Pancreas (tissue), 10 donors: Measurements from ENCODE around the gene THRAP3. TPM values are rescaled to one million over a fixed set of nuclear protein-coding genes. Genes with fewer than 3 reads are reported as not detected.
A peak's percentile ranks its signal among the peaks of the same experiment; 100 is the strongest.

Source experiments
- ATAC-seq, 4 donors: fragments of 200-7000 bp; cut with Tn5 transposase; one replicate each; pipeline versions ENCODE4 v1.8.0 to v1.9.1; 2020; ENCODE audit warnings: mild to moderate bottlenecking in 4 of 4, moderate library complexity in 4 of 4
- DNase-seq, 6 donors: peaks; one replicate each; pipeline ENCODE4 v3.0.0-alpha.2; 2020
- FAIRE-seq: peaks from 2 replicates; lab custom pipeline; 2012; peaks lifted over from hg19 to GRCh38; lab: Jason Lieb, UNC
- H3K27ac ChIP-seq, 4 donors: fragments of 200-600 bp; sonication (generic); 1 replicate in 3 of 4; 2 replicates in 1 of 4; pipeline versions ENCODE4 v1.5.0 to v1.8.0; 2020
- H3K27me3 ChIP-seq, 4 donors: fragments of 200-600 bp; one replicate each; pipeline ENCODE4 v1.8.0; 2021
- H3K36me3 ChIP-seq, 3 donors: fragments of 200-600 bp; sonication (generic) in 1 of 3; one replicate each; pipeline versions ENCODE4 v1.5.0 to v1.8.0; 2020 to 2021
- H3K4me1 ChIP-seq, 3 donors: fragments of 200-600 bp; one replicate each; pipeline ENCODE4 v1.8.0; 2021
- H3K4me3 ChIP-seq, 4 donors: fragments of 200-600 bp; sonication (generic) in 2 of 4; one replicate each; pipeline versions ENCODE4 v1.5.0 to v1.8.0; 2020 to 2021
- H3K9me3 ChIP-seq, 4 donors: fragments of 200-600 bp; one replicate each; pipeline ENCODE4 v1.8.0; 2021
- CTCF ChIP-seq, 4 donors: fragments of 200-600 bp; sonication (generic) in 3 of 4; IDR thresholded peaks; one replicate each; pipeline versions ENCODE4 v1.5.0 to v1.8.0; 2021; ENCODE audit warnings: antibody characterized with exemption in 4 of 4
- WGBS, 2 donors: extraction: QIAGEN DNeasy Blood & Tissue Kit; methylation state at CpG; one replicate each; pipeline ENCODE4 v1.1.7; 2013; 5-methylcytosine and 5-hydroxymethylcytosine counted together
- intact Hi-C, 3 donors: fragments of 100-400 bp; cut with DNase I; formaldehyde crosslinking; loops; one replicate each; pipeline versions ENCODE4 v1.11.1 to v1.14.2; 2022
- polyA plus RNA-seq, 2 donors: library from polyadenylated mRNA; stranded (reverse); fragments of 200-250 nt; gene quantifications; one replicate each; pipeline ENCODE4 v1.2.3, GENCODE V29; 2013
- total RNA-seq, 6 donors: library from RNA; stranded (reverse); fragmentation: NEBNext Ultra II Directional in 4 of 6; extraction: Animal tissue kit (Norgen Biotek cat#: 25700) in 4 of 6; gene quantifications; one replicate each; pipeline versions ENCODE4 v1.2.1 to v1.2.4, GENCODE V29; 2021 to 2023
- donor health status: healthy with polysubstance abuse.
- donor health status: DM: no; HTN: no; CAD: no; lungs with moderate emphysema.
- donor health status: DM: no; HTN: no; CAD: no.
- donor health status: control.
- donor health status: control.
- donor health status: Bipolar disorder and iron deficiency.
- donor health status: DM: yes; HTN: yes; CAD: no.
- donor health status: DM: no; HTN: no; CAD: no.
- donor health status: DM: no; HTN: no; CAD: no.
- donor health status: DM: yes; HTN: yes; CAD: no.

THRAP3 gene
- total and polyA plus RNA-seq, 8 donors = 17.0 to 54.7 (median 29.9) TPM

- H3K27me3 ChIP-seq = no peaks in the 10 kb centered on the region
- no peaks in the 10 kb centered on the region for H3K9me3 ChIP-seq
- no peak for TF ChIP-seq CTCF (IDR thresholded peaks at IDR 0.05)
- DNase-seq = peak in 1 of 6 donors; percentile 42
- peak overlapping the region in 3 of 4 donors; percentile 15 to 43 (median 29) for H3K4me3 ChIP-seq
- peaks cover 0 to 11% (median 9%) of the 10 kb centered on the region in 3 donors for H3K4me1 ChIP-seq
- H3K27ac ChIP-seq = peak overlapping the region; percentile 39 to 62 (median 51)
- intact Hi-C loops = no loop called here
- 73 to 83% methylated on average over 32 to 33 of the region's 33 CpGs for WGBS, 2 donors
- peaks cover 0 to 17% (median 4%) of the 10 kb centered on the region in 3 donors for H3K36me3 ChIP-seq
- peak; percentile 2 to 7 (median 3) for ATAC-seq
- FAIRE-seq = no peak
Observed at GRCh38 chr1:36177589-36178431, 46.4 kb upstream of the THRAP3 start.

GRCh38 chr1:36178471-36179219, 45.6 kb upstream of the THRAP3 start:
- TF ChIP-seq CTCF (IDR thresholded peaks at IDR 0.05) = no peak
- H3K4me3 ChIP-seq = peak overlapping the region; percentile 15 to 43 (median 28)
- peaks cover 0 to 15% (median 3%) of the 10 kb centered on the region in 3 donors for H3K36me3 ChIP-seq
- H3K9me3 ChIP-seq = no peaks in the 10 kb centered on the region
- peak overlapping the region; percentile 39 to 62 (median 51) for H3K27ac ChIP-seq
- WGBS, 2 donors = 45 to 49% methylated on average over 61 to 62 of the region's 62 CpGs
- intact Hi-C loops = no loop called here
- ATAC-seq = peak; percentile 85 to 91 (median 90)
- no peaks in the 10 kb centered on the region for H3K27me3 ChIP-seq
- DNase-seq = peak; percentile 79 to 93 (median 87)
- peaks cover 0 to 11% (median 9%) of the 10 kb centered on the region in 3 donors for H3K4me1 ChIP-seq
- no peak for FAIRE-seq

GRCh38 chr1:36179220-36179600, 45.0 kb upstream of the THRAP3 start:
- 66 to 71% methylated on average over 19 of the region's 19 CpGs for WGBS, 2 donors
- DNase-seq = peak in 2 of 6 donors; percentile 42 to 69

GRCh38 chr1:36182734-36183133, 41.5 kb upstream of the THRAP3 start:
- TF ChIP-seq CTCF (IDR thresholded peaks at IDR 0.05) = no peak
- intact Hi-C loops = loop anchor here in 1 of 3 donors (10.0 kb wide), 1 partner anchor 88 kb away; no protein-coding TSS in a partner anchor
- FAIRE-seq = no peak
- H3K4me1 ChIP-seq = no peaks in the 10 kb centered on the region
- peaks cover 0 to 3% (median 0%) of the 10 kb centered on the region in 3 donors for H3K36me3 ChIP-seq
- no peak for ATAC-seq
- no peak overlapping the region for H3K4me3 ChIP-seq
- no peak overlapping the region for H3K27ac ChIP-seq
- no peaks in the 10 kb centered on the region for H3K9me3 ChIP-seq
- no peaks in the 10 kb centered on the region for H3K27me3 ChIP-seq
- 64 to 74% methylated on average over 2 of the region's 2 CpGs for WGBS, 2 donors
- DNase-seq = no peak

More at GRCh38 chr1:36179220-36179600, 45.0 kb upstream of the THRAP3 start:
- H3K27ac ChIP-seq = no peak overlapping the region
- H3K36me3 ChIP-seq = peaks cover 0 to 15% (median 0%) of the 10 kb centered on the region in 3 donors
- peak overlapping the region in 1 of 4 donors; percentile 43 for H3K4me3 ChIP-seq
- no peaks in the 10 kb centered on the region for H3K9me3 ChIP-seq
- ATAC-seq (peak in 1 of 4 donors; percentile 1), FAIRE-seq (no peak)
- no peak for TF ChIP-seq CTCF (IDR thresholded peaks at IDR 0.05)
- intact Hi-C loops = no loop called here
- peaks cover 0 to 11% (median 9%) of the 10 kb centered on the region in 3 donors for H3K4me1 ChIP-seq
- H3K27me3 ChIP-seq = no peaks in the 10 kb centered on the region
